GM19023 (cell line): ENCODE data around the gene IDUA.

Experiments
- ATAC-seq: cut with Tn5 transposase; IDR thresholded peaks from one replicate; pipeline ENCODE4 v1.9.1; 2021; ENCODE audit warnings: mild to moderate bottlenecking, moderate library complexity; ENCODE audit not compliant: unreplicated experiment

Gene IDUA

GRCh38 chr4:1013225-1014073 is 26.6 kb downstream of the IDUA start:
- ATAC-seq: no peak

- no peak for ATAC-seq
These were observed 27.7 kb downstream of the IDUA start for GRCh38 chr4:1014291-1015167.

- ATAC-seq: no peak
These were observed 28.3 kb downstream of the IDUA start for GRCh38 chr4:1015179-1015578.

GRCh38 chr4:1015746-1016145 is 28.9 kb downstream of the IDUA start:
- no peak for ATAC-seq

GRCh38 chr4:1017211-1017610 is 30.4 kb downstream of the IDUA start:
- ATAC-seq: no peak

- ATAC-seq: no peak
These were observed 30.9 kb downstream of the IDUA start for GRCh38 chr4:1017706-1018105.

GRCh38 chr4:1018147-1019020 is 31.5 kb downstream of the IDUA start:
- no peak for ATAC-seq

- ATAC-seq: no peak
These were observed 32.5 kb downstream of the IDUA start for GRCh38 chr4:1019320-1019719.

- no peak for ATAC-seq
These were observed 33.1 kb downstream of the IDUA start for GRCh38 chr4:1019729-1020470.

GRCh38 chr4:1021386-1022050 is 34.7 kb downstream of the IDUA start:
- peak; percentile 81 for ATAC-seq

GRCh38 chr4:1022051-1022738 is 35.4 kb downstream of the IDUA start:
- ATAC-seq: no peak

- ATAC-seq: no peak
These were observed 35.9 kb downstream of the IDUA start for GRCh38 chr4:1022739-1023066.

GRCh38 chr4:1023075-1023640 is 36.3 kb downstream of the IDUA start:
- ATAC-seq: no peak

GRCh38 chr4:1023895-1024740 is 37.3 kb downstream of the IDUA start:
- no peak for ATAC-seq

- ATAC-seq: no peak
These were observed 38.2 kb downstream of the IDUA start for GRCh38 chr4:1024882-1025545.

- peak; percentile 66 for ATAC-seq
These were observed 39.3 kb downstream of the IDUA start for GRCh38 chr4:1026115-1026514.

- ATAC-seq: no peak
These were observed 40.5 kb downstream of the IDUA start for GRCh38 chr4:1027219-1027914.
